DOHH2 (cell line): ENCODE measurements around the gene ABLIM1.

ENCODE experiments used
- CTCF ChIP-seq: fragments of 200-600 bp; sonication (generic); IDR thresholded peaks from one replicate; pipeline ENCODE4 v1.5.1; 2014; ENCODE audit warnings: antibody characterized with exemption, mild to moderate bottlenecking, low read depth, low read length; ENCODE audit not compliant: poor library complexity, severe bottlenecking
- EZH2phosphoT487 ChIP-seq: fragments of 200-600 bp; sonication (generic); IDR thresholded peaks from 2 replicates; pipeline ENCODE4 v1.6.1; 2017; ENCODE audit warnings: borderline replicate concordance, mild to moderate bottlenecking, antibody characterized with exemption, low read length, moderate library complexity, mixed read lengths

- TF ChIP-seq CTCF (no peak), EZH2phosphoT487 (no peak)
Observed at GRCh38 chr10:114684822-114685209, 26.7 kb upstream of the ABLIM1 start.
